Umbilical cord (tissue), 2 donors: Measurements from ENCODE around the gene CIAPIN1. TPM values are rescaled to one million over a fixed set of nuclear protein-coding genes. Genes with fewer than 3 reads are reported as not detected.

Experiments used
- DNase-seq: peaks from one replicate; pipeline ENCODE4 v3.0.0-alpha.2; 2015; ENCODE audit warnings: low spot score
- total RNA-seq: library from RNA; depleted of rRNA; stranded (reverse); fragments of >200 nt; gene quantifications from one replicate; pipeline ENCODE4 v1.2.3, GENCODE V29; 2014; ENCODE audit warnings: low replicate concordance; ENCODE audit not compliant: insufficient read depth

CIAPIN1 gene
- total RNA-seq, 1 donor from 2014 or later, result 26.0 TPM

DNA sequence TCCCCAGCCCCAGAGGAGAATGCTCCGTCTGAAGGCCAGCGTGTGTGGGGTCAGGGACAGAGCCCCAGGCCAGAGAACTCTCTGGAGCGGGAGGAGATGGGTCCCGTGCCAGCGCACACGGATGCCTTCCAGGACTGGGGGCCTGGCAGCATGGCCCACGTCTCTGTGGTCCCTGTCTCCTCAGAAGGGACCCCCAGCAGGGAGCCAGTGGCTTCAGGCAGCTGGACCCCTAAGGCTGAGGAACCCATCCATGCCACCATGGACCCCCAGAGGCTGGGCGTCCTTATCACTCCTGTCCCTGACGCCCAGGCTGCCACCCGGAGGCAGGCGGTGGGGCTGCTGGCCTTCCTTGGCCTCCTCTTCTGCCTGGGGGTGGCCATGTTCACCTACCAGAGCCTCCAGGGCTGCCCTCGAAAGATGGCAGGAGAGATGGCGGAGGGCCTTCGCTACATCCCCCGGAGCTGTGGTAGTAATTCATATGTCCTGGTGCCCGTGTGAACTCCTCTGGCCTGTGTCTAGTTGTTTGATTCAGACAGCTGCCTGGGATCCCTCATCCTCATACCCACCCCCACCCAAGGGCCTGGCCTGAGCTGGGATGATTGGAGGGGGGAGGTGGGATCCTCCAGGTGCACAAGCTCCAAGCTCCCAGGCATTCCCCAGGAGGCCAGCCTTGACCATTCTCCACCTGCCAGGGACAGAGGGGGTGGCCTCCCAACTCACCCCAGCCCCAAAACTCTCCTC lies 64.5 kb downstream of the CIAPIN1 start:
- DNase-seq, result no peak

DNA sequence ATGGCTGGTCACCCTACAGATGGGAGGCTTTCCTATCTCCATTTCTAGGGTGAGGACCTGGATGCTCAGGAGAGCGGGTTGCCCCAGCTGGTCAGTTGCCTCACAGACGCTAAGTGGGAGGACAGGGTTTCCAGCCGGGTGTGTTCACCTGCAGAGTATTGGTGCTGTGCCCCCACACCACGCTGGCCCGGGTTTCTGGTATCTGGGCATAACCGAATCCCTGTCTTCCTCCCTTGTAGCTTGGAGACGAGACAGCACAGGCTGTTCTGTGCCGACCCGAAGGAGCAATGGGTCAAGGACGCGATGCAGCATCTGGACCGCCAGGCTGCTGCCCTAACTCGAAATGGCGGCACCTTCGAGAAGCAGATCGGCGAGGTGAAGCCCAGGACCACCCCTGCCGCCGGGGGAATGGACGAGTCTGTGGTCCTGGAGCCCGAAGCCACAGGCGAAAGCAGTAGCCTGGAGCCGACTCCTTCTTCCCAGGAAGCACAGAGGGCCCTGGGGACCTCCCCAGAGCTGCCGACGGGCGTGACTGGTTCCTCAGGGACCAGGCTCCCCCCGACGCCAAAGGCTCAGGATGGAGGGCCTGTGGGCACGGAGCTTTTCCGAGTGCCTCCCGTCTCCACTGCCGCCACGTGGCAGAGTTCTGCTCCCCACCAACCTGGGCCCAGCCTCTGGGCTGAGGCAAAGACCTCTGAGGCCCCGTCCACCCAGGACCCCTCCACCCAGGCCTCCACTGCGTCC lies 65.2 kb downstream of the CIAPIN1 start:
- DNase-seq, result no peak

DNA sequence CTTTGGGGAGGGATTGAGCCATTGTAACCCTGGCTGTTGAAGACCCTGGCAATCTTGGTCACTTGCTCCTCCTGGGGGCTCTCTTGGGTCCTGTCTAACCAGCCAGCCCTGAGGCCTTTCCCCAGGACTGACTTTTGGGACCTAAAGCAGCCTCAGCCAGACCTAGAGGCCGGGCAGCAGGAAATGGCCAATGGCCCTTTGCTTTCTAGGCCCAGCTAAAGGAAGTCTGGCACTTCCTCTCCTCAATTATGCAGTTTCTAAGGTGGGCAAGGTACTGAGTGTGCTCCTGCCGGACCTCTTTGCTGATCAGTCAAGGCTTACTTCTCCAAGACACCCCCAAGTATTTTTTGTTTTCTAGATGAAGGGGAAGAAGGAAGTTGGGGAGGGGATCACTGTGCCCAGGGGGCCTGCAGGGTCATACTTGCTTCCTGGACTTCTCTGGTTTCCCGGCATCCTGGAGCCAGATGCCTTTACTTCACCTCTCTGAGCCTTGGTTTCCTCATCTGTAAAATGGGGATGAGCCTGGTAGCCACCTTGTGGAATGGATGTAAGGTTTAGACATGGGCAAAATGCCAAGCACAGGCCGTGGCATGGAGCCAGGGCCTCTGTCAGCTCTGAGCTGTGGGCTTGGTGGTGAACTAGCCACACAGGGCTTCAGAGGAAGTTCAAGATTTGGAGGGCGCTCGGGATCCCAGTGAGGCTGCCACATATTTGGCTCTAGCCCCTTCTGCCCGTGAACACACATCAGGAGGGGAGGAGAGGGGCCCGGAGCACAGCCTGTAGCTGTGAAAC lies 66.3 kb downstream of the CIAPIN1 start:
- no peak for DNase-seq

DNA sequence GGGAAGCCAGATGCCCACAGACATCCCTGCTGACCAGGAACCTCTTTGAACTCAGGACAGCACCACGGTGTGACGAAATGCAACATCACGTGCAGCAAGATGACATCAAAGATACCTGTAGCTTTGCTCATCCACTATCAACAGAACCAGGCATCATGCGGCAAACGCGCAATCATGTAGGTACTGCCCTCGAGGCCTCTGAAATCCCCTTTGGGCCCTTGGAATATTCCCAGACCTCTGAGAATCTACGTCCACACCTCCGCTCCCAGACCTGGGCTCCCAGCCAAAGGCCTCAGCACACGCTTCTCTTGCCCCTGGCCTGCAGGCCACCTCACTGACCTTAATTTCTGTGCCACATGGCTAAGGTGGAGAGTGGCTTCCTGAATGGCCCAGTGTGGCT lies 67.6 kb downstream of the CIAPIN1 start:
- no peak for DNase-seq

Other genes with a start within 250 kb of the CIAPIN1 start
- gene ARL2BP, start 202.1 kb downstream of the CIAPIN1 start, total RNA-seq, result 59.2 TPM
- 0.24 TPM for gene PLLP, start 162.7 kb downstream of the CIAPIN1 start, total RNA-seq
- 1.4 TPM for gene CCL22, start 88.6 kb downstream of the CIAPIN1 start, total RNA-seq
- gene CX3CL1, start 74.9 kb downstream of the CIAPIN1 start, total RNA-seq, result 1.2 TPM
- gene CCL17, start 42.6 kb downstream of the CIAPIN1 start, total RNA-seq, result not detected
- 25.3 TPM for gene COQ9, start 94 bp upstream of the CIAPIN1 start, total RNA-seq
- gene POLR2C, start 15.3 kb upstream of the CIAPIN1 start, total RNA-seq, result 67.2 TPM
- 22.4 TPM for gene DOK4, start 39.1 kb upstream of the CIAPIN1 start, total RNA-seq
- gene CCDC102A, start 89.2 kb upstream of the CIAPIN1 start, total RNA-seq, result 13.5 TPM
- 1.2 TPM for gene ADGRG5, start 95.3 kb upstream of the CIAPIN1 start, total RNA-seq
- 8.9 TPM for gene ADGRG1, start 181.2 kb upstream of the CIAPIN1 start, total RNA-seq
- gene ADGRG3, start 220.9 kb upstream of the CIAPIN1 start, total RNA-seq, result not detected
- gene DRC7, start 247.4 kb upstream of the CIAPIN1 start, total RNA-seq, result 0.96 TPM